GM11168 (cell line): ENCODE measurements around the gene HIP1R.
"Not testable (repeated sequence)": the region's sequence is repeated elsewhere in the genome, so short reads cannot be mapped to it uniquely, and the experiment has no call there.

ENCODE experiments used
- in situ Hi-C: fragments of 300-500 bp; cut with MboI; formaldehyde crosslinking; loops from one replicate; pipeline ENCODE4 v1.12.0; 2022; ENCODE audit warnings: low sequenced_read_pairs; ENCODE audit not compliant: unreplicated experiment

HIP1R gene, protein sequence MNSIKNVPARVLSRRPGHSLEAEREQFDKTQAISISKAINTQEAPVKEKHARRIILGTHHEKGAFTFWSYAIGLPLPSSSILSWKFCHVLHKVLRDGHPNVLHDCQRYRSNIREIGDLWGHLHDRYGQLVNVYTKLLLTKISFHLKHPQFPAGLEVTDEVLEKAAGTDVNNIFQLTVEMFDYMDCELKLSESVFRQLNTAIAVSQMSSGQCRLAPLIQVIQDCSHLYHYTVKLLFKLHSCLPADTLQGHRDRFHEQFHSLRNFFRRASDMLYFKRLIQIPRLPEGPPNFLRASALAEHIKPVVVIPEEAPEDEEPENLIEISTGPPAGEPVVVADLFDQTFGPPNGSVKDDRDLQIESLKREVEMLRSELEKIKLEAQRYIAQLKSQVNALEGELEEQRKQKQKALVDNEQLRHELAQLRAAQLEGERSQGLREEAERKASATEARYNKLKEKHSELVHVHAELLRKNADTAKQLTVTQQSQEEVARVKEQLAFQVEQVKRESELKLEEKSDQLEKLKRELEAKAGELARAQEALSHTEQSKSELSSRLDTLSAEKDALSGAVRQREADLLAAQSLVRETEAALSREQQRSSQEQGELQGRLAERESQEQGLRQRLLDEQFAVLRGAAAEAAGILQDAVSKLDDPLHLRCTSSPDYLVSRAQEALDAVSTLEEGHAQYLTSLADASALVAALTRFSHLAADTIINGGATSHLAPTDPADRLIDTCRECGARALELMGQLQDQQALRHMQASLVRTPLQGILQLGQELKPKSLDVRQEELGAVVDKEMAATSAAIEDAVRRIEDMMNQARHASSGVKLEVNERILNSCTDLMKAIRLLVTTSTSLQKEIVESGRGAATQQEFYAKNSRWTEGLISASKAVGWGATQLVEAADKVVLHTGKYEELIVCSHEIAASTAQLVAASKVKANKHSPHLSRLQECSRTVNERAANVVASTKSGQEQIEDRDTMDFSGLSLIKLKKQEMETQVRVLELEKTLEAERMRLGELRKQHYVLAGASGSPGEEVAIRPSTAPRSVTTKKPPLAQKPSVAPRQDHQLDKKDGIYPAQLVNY

DNA sequence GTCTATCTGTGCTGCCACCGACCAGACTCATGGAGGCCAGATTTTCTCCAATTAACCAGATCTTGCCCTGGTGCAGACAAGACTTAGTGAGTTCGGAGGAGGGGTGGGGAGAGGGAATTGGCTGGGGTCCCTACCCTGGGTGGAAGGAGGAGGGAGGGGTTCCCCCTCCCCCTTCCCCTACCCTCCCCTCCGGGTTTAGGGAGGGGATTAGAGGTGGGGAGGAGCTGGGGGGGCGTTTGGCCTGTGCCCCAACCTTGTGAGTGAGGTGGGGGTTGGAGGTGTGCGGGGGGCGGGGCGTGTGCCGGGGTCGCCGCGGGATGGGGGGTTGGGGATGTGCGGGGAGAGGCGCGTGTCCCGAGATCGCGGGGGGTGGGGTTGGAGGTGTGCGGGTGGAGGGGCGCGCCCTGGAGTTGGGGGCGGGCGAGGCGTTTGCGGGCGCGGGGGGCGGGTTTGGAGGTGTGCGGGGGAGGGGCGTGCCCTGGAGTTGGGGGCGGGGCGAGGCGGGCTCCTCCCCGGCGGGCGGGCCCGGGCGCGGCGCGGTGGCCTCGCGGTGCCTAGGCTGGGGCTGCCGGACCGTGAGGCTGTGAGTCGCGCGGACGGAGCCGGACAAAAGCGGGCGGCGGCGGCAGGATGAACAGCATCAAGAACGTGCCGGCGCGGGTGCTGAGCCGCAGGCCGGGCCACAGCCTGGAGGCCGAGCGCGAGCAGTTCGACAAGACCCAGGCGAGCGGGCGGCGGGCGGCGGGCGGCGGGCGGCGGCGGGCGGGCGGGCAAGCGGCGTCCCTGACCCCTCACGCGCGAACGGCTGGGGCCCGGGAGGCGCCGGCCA lies at the start of gene HIP1R:
Gene HIP1R (plus strand): TSS at position 537 of the 829 bp plus-strand sequence. CDS start 94 bp downstream, at position 631.
- in situ Hi-C loops = no loop called here

DNA sequence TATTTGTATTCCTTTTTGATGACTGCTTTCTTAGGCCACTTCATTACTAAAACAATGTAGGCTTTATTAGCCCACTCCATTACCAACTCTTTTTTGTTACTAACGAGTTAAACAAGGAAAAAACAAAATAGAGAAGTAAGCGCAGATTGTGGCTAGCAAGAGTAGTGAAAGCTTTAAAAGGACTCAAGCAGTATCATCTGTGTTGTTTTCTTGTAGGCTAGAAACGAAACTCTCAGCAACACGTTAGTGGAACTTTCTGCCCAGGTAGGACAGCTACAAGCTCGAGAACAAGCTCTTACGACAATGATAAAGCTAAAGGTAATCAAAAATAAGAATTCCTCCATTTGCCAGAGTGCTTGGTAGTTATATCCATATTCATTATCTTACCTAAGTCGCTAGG lies 49.8 kb upstream of the HIP1R start:
- in situ Hi-C loops = no loop called here

DNA sequence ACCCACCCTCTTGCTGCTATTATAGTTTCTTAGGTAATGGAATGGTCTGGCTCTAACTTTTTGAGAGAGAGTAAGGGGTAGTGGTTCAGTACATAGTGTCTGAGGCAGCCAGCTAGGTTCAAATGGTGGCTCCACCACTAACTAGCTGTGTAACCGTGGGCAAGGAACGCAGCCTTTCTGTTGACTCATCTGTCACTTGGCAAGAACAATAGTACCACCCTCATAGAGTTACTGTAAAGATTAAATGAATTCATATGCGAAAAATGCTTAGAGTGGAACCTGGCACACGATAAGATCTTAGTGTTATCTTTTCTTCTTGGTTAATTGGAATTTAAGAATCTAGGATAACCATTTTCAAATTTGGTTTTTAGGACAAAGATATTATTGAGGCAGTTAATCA lies 46.9 kb upstream of the HIP1R start:
- in situ Hi-C loops = no loop called here

DNA sequence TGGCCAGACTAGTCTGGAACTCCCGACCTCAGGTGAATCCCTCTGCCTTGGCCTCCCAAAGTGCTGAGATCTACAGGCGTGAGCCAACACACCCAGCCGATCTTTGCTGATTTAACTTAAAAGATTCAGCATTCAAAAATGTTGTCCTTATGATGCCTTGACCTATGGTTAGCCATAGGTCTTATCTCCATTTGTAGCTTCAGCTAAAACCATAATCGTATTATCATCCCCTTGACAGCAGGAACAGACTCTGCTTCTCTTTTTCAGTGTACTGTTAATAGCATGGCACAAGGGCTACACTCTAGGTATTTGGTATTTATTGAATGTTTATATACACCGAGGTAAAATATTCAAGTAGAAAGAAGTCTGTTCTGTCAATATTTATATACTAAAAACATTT lies 45.6 kb upstream of the HIP1R start:
- in situ Hi-C loops = loop anchor here (5.0 kb wide), 1 partner anchor 168 kb away; no protein-coding TSS in a partner anchor

DNA sequence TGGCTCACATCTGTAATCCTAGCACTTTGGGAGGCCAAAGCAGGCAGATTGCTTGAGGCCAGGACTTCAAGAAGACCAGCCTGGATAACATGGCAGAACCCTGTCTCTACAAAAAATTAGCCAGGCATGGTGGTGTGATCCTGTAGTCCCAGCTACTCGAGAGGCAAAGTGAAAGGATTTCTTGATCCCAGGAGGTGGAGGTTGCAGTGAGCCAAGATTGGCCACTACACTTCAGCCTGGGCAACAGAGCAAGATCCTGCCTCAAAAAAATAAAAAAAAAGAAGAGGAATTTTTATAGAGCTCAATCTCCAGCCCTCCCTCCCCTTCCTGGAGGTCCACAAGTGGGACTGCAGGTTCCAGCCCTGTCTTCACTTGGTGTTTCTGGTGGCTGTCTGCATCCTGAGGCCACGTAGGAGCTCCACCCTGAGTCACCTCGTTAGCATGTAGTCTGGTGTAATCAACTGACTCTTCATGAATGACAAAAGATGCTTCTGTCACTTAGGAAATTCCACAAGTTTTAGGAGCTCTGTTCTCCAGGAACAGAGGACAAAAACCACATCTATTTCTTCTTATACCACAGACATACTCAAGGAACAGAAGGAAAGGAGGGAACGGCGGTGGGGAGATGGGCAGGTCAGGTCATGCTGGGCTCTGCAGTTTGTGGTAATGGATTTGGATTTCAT lies 44.7 kb upstream of the HIP1R start:
- in situ Hi-C loops = loop anchor here (5.0 kb wide), 1 partner anchor 167 kb away; no protein-coding TSS in a partner anchor

DNA sequence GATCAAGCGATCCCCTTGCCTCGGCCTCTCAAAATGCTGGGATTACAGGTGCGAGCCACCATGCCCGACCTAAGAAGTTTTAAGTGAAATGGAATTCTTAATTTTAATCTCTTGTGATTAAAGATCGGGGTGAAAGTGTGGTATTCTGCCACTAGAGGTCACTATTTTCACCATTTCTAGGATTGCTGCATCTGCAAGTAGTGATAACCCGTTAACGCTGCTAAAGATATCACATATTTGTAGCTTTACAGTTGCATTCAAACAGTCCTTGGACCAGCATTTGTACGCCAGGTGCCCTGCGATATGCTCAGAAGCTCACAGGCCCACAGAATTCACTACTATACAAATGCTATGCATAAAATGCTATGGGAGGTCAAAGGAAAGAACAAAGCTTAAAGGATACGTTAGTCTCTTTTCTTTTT lies 41.6 kb upstream of the HIP1R start:
- in situ Hi-C loops = loop anchor here (5.0 kb wide), 1 partner anchor 164 kb away; no protein-coding TSS in a partner anchor

DNA sequence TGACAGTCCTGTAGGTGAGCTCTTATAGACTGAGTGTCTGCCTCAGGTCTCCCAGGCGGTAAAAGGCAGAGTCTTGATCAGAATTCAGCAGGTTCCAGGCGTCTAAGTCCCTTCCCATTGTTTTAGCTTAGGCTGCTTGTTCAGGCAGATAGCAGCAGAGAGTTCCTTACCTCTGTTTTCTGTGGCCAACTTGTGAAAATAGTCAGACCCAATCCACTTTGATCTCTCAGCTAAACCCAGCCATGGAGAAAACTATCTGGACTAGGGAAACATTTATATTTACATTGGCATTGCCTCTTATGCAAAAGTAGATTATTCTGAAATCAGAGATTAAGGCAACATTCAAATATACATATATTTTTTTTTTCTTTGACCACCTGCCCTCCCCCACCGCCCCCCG lies 39.5 kb upstream of the HIP1R start:
- in situ Hi-C loops = no loop called here

DNA sequence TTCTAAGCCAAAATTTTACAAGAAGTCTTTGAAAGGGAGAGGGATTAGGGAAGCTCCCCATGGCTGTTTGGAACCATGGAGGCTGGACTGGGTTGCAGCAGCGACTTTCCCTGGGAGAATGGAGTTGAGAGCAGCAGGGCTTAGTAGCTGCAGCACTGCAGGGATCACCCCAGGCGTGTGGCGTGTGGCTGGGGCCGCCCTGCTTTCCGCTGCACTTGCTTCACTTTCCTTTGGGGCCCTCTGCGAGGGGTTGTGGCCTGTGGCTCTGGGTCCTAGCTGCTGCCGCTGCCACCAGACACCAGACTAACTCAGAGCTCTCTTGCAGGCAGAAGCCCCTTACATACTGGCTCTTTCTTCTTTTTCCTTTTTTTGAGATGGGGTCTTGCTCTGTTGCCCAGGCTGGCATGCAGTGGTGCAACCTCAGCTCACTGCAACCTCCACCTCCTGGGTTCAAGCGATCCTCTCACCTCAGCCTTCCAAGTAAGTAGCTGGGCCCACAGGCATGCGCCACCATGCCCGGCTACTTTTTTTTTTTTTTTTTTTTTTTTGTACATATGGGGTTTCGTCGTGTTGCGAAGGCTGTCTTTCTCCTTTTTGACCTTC lies 35.5 kb upstream of the HIP1R start:
- in situ Hi-C loops = no loop called here

DNA sequence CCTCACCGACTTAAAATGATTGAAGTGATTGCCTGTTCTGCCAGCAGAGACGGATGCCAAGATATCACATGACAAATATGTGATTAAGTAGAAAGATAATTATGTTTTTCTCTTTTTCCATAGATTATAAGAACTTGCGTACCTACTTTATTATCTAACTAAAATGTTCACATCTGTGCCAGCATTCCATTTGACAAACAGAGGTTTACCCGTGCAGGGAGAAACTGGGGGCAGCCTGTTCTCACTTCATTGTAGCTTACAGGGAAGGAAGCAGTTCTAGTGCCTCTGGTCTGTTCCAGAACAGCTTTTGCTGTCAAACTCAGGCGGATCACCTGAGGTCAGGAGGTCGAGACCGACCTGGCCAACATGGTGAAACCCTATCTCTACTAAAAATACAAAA lies 31.3 kb upstream of the HIP1R start:
- in situ Hi-C loops = no loop called here

DNA sequence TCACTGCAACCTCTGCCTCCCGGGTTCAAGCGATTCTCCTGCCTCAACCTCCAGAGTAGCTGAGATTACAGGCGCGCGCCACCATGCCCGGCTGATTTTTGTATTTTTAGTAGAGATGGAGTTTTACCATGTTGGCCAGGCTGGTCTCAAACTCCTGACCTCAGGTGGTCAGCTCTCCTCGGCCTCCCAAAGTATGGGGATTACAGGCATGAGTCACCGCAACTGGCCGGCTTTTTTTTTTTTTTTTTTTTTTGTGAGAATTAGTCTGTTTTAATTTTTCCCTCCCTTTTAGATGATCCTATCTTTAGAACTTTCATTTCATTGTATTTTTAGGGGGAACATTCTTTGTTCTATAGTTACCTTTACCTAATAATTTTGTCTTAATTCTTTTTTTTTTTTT lies 30.3 kb upstream of the HIP1R start:
- in situ Hi-C loops = not testable (repeated sequence)

DNA sequence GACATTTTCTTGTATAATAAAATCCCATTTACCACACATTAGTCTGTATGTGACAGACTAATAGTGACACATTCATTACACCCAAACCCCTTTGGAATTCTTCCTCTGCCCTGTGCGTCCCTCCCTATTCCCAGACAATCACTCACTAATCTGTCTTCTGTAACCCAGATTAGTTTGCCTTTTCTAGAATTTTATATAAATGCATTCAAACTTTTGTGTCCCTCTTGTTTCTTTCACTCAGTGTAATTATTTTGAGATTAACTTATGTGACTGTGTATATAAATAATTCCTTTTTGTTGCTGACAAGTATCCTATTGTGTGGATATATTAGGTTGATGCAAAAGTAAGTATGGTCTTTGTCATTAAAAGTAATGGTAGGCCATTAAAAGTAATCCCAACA lies 27.6 kb upstream of the HIP1R start:
- in situ Hi-C loops = no loop called here

DNA sequence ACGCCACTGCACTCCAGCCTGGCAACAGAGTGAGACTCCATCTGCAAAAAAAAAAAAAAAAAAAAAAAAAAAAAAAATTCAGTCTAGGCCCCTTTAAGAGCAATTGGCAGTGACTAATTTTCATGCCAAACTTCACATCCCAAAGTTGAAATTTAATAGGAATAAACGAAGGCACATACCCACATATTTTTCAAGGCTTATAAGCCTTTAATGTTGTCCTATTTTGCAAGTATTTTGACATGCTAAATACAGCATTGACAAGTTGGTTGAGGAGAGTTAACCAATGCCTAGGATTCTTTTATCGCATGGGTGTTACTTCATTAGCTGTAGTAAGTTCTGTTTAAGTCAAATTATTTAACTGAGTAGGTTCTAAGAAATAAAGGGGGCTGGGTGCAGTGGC lies 23.5 kb upstream of the HIP1R start:
- in situ Hi-C loops = no loop called here

DNA sequence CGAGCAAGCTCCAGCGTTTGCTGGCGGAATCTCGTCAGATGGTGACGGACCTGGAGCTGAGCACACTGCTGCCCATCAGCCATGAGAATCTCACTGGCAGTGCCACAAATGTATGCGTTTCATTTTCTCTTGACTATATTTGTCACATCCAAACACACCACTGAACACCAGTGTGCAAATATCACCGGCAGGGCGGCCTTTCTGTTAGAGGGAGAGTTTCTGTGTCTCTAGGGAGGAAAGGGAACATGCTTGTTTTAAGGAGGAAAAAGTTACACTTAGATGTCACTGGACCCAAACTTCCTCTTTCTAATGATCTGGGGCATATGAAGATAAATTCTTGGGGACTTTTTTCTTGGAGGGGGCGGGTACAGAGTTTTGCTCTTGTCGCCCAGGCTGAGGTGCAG lies 21.9 kb upstream of the HIP1R start:
- in situ Hi-C loops = no loop called here

DNA sequence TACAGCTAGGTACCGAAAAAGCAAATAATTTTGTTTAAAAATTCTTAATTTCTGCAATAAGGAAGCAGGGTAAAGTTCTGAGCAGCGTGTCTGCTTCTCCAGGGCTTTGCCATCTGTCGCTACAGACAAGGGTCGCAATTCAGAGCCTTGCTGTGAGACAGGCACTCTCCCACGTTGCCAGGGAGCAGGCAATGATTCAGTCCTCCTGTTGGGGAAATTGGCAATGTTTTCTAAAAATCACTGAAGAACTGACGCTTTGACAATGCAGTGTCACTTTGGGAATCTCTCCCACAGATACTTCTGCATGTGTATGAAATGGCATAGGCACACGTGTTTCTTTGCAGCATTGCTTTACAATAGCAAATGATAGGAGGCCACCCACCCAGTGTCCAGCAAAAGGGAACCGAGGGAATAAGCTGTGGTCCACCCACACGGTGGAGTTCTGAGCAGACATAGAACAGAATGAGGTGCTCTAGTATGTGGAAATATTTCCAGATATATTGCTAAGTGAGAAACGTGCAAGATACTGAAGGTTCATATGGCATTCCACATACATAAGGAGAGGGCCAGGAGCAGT lies 16.0 kb upstream of the HIP1R start:
- in situ Hi-C loops = no loop called here

DNA sequence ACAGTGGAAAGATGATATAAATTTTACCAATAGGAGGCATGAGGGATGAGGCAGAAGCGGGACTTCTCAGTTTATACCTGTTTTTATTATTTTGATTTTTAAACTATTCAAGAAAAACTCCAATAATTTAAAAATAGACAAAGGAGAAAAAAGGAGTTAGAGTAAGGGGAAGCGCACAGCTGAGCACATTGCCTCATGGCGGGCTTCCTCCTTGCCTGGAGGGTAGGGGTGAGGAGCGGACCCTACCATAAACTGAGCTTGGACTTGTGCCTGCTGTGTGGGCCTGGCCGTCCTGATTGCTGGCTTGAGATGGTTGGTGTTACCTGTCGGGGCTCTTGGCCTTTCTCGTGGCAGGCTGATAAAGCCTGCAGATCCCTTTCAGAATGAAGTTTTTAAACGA lies 15.1 kb upstream of the HIP1R start:
- in situ Hi-C loops = no loop called here

DNA sequence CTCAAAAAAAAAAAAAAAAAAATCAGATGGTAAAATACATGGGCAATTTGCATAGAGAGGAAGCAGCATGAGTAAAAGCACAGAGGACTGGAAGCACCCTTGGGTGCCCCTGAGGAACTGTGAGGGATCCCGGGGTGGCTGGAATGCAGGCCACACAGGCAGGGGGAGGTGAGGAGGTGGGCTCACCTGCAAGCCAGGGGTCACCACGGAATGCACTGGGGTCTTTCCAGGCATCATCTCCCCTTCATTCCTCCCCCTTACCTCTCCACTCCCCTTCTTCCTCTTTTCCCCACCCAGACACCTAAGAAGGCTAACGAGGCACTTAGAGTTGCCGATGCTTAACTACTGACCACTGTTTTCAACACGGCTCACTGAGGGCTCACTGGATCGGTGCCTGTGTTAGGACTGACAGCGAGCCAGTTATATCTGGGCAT lies 14.4 kb upstream of the HIP1R start:
- in situ Hi-C loops = no loop called here

DNA sequence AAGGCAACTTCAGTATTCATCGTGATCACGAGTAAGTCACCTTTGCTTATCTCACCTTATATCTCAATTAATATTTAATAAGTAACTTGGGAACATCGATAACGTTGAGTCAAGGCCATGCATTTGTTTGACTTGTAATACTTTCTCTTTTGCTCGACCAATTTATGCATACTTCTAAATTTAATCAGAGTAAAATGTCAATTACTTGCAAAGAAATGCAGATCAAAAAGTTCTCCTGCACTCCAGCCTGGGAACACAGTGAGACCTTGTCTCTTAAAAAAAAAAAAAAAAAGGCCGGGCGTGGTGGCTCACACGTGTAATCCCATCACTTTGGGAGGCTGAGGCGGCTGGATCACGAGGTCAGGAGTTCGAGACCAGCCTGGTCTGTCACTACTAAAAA lies 11.8 kb upstream of the HIP1R start:
- in situ Hi-C loops = no loop called here
